Measurements from ENCODE around the gene SYNE2. TPM values are rescaled to one million over a fixed set of nuclear protein-coding genes. Genes with fewer than 3 reads are reported as not detected.

Gene SYNE2
- total RNA-seq, 2 donors from 2014 or later = 104 to 390 TPM

GRCh38 chr14:63923422-63923752 is 70.6 kb downstream of the SYNE2 start:
- Histone ChIP-seq H3K4me1 (replicated peaks) (no peaks in the 10 kb centered on the region), H3K27me3 (replicated peaks; ENCODE audit: insufficient read depth) (no peaks in the 10 kb centered on the region), H3K9me3 (no peaks in the 10 kb centered on the region), H3K27ac (peak overlapping the region; percentile 35 to 68), H3K4me3 (no peak overlapping the region), H3K36me3 (no peaks in the 10 kb centered on the region)
- DNase-seq (ENCODE audit: low spot score) = no peak
- intact Hi-C loops (cut with DNase I) = no loop called here
- no peak for TF ChIP-seq POLR2A (IDR thresholded peaks at IDR 0.05)
- no peak for TF ChIP-seq POLR2AphosphoS5 (IDR thresholded peaks at IDR 0.05)
- TF ChIP-seq CTCF (IDR thresholded peaks at IDR 0.05) = no peak

GRCh38 chr14:63924375-63924774 is 71.6 kb downstream of the SYNE2 start:
- H3K36me3 ChIP-seq = no peaks in the 10 kb centered on the region
- TF ChIP-seq CTCF (IDR thresholded peaks at IDR 0.05) = no peak
- no peak for TF ChIP-seq POLR2A (IDR thresholded peaks at IDR 0.05)
- TF ChIP-seq POLR2AphosphoS5 (IDR thresholded peaks at IDR 0.05) = no peak
- intact Hi-C loops (cut with DNase I) = no loop called here
- no peaks in the 10 kb centered on the region for H3K27me3 ChIP-seq (replicated peaks; ENCODE audit: insufficient read depth)
- no peaks in the 10 kb centered on the region for H3K9me3 ChIP-seq
- no peaks in the 10 kb centered on the region for H3K4me1 ChIP-seq (replicated peaks)
- DNase-seq (ENCODE audit: low spot score) = no peak
- no peak overlapping the region for H3K27ac ChIP-seq
- H3K4me3 ChIP-seq = no peak overlapping the region

- Histone ChIP-seq H3K4me1 (replicated peaks) (no peaks in the 10 kb centered on the region), H3K27ac (no peak overlapping the region), H3K9me3 (no peaks in the 10 kb centered on the region), H3K4me3 (no peak overlapping the region), H3K36me3 (no peaks in the 10 kb centered on the region), H3K27me3 (replicated peaks; ENCODE audit: insufficient read depth) (no peaks in the 10 kb centered on the region)
- DNase-seq (ENCODE audit: low spot score) = no peak
- TF ChIP-seq POLR2AphosphoS5 (IDR thresholded peaks at IDR 0.05) (no peak), CTCF (IDR thresholded peaks at IDR 0.05) (no peak), POLR2A (IDR thresholded peaks at IDR 0.05) (no peak)
- 89% methylated on average over 2 of the region's 2 CpGs for WGBS
- intact Hi-C loops (cut with DNase I) = no loop called here
Observed at GRCh38 chr14:63926641-63927040, 73.8 kb downstream of the SYNE2 start.

GRCh38 chr14:63928744-63929174 is 76.0 kb downstream of the SYNE2 start:
- Histone ChIP-seq H3K9me3 (no peaks in the 10 kb centered on the region), H3K4me1 (replicated peaks) (no peaks in the 10 kb centered on the region), H3K27me3 (replicated peaks; ENCODE audit: insufficient read depth) (no peaks in the 10 kb centered on the region), H3K36me3 (no peaks in the 10 kb centered on the region), H3K4me3 (no peak overlapping the region), H3K27ac (no peak overlapping the region)
- 30% methylated on average over 3 of the region's 3 CpGs for WGBS
- no peak for TF ChIP-seq CTCF (IDR thresholded peaks at IDR 0.05)
- TF ChIP-seq POLR2AphosphoS5 (IDR thresholded peaks at IDR 0.05) = no peak
- TF ChIP-seq POLR2A (IDR thresholded peaks at IDR 0.05) = no peak
- no peak for DNase-seq (ENCODE audit: low spot score)
- intact Hi-C loops (cut with DNase I) = no loop called here

- TF ChIP-seq CTCF (IDR thresholded peaks at IDR 0.05) (no peak), POLR2A (IDR thresholded peaks at IDR 0.05) (no peak), POLR2AphosphoS5 (IDR thresholded peaks at IDR 0.05) (no peak)
- intact Hi-C loops (cut with DNase I) = no loop called here
- Histone ChIP-seq H3K4me3 (no peak overlapping the region), H3K9me3 (no peaks in the 10 kb centered on the region), H3K36me3 (no peaks in the 10 kb centered on the region), H3K27me3 (replicated peaks; ENCODE audit: insufficient read depth) (no peaks in the 10 kb centered on the region), H3K27ac (peak overlapping the region in 1 of 2 donors; percentile 2), H3K4me1 (replicated peaks) (no peaks in the 10 kb centered on the region)
- 67% methylated on average over 3 of the region's 3 CpGs for WGBS
- DNase-seq (ENCODE audit: low spot score) = no peak
Observed at GRCh38 chr14:63933110-63933509, 80.3 kb downstream of the SYNE2 start.

All from prostate gland (tissue), 2 donors.